Dendritic cell treated with granulocyte-macrophage colony-stimulating factor and Interleukin-4, amounts not matched to agents 40 ng/mL and 50 ng/mL, for 4 days (primary cell): Measurements from ENCODE around the gene C3.
"Not testable (repeated sequence)": the region's sequence is repeated elsewhere in the genome, so short reads cannot be mapped to it uniquely, and the experiment has no call there.

Experiments
- H3K27ac Mint-ChIP-seq: one replicate; pipeline ENCODE4 v1.8.0; 2022; ENCODE audit warnings: mild to moderate bottlenecking, mixed read lengths
- H3K27me3 Mint-ChIP-seq: one replicate; pipeline ENCODE4 v1.8.0; 2022; ENCODE audit warnings: mild to moderate bottlenecking, mixed read lengths
- H3K36me3 Mint-ChIP-seq: one replicate; pipeline ENCODE4 v1.8.0; 2022; ENCODE audit warnings: low read depth, mixed read lengths
- H3K4me1 Mint-ChIP-seq: one replicate; pipeline ENCODE4 v1.8.0; 2022; ENCODE audit warnings: low read depth, mixed read lengths
- H3K4me3 Mint-ChIP-seq: one replicate; pipeline ENCODE4 v1.8.0; 2022; ENCODE audit warnings: mild to moderate bottlenecking, moderate library complexity, mixed read lengths
- H3K9me3 Mint-ChIP-seq: one replicate; pipeline ENCODE4 v1.8.0; 2022; ENCODE audit warnings: mixed read lengths
- intact Hi-C: fragments of 100-400 bp; cut with micrococcal nuclease; formaldehyde crosslinking; loops from one replicate; pipeline ENCODE4 v1.15.0; 2022

C3 gene

DNA sequence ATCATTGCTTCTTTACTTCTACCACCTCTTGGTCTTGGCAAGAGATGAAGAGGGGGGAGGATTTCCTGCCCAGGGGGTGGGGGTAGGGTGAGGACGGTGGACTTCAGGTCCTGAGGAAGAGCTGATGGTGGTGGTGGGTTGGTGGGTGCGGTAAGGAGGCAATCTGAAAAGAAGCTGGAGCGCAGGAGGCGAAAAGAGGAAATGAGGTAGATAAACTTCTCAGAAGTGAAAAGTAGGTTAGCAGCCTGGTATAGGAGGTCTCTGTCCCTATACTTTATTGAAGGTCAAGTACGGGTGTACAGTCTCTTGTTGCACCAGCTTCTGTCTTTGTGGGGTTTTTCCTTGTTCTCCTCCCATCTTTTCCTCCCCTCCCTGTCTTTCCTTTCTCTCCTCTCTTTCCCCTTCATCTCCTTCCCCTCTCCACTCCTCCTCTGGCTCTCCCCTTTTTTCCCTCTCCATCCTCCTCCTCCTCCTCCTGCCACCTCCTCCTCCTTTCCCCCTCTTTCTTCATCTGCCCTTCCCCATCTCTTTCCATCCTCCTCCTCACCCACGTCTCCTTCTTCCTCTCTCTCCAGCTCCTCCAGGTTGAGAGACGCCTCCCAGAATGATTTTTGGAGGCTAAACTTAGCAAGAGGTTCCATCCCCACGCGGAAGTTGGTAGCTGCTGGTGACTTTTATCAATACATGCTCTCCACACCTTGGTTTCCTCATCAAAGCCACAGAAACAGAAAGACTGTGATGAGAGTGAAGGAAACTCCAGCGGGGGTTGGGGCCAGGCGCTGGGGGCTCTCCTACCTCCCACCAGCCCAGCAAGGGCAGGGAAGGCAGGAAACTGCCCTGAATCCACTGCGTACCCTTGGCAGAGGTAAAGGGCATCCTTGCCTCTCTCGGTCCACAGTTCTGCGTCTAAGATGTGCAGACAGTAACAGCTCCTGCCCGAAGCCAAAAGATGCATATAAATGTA, 65.8 kb downstream of the C3 start:
- intact Hi-C loops = loop anchor here (5.0 kb wide), 1 partner anchor 48 kb away; no protein-coding TSS in a partner anchor
- Mint-ChIP-seq H3K9me3 (no peaks in the 10 kb centered on the region), H3K36me3 (no peaks in the 10 kb centered on the region), H3K4me1 (peaks cover 11% of the 10 kb centered on the region), H3K27ac (no peak overlapping the region), H3K4me3 (no peak overlapping the region), H3K27me3 (peaks cover 78% of the 10 kb centered on the region)

DNA sequence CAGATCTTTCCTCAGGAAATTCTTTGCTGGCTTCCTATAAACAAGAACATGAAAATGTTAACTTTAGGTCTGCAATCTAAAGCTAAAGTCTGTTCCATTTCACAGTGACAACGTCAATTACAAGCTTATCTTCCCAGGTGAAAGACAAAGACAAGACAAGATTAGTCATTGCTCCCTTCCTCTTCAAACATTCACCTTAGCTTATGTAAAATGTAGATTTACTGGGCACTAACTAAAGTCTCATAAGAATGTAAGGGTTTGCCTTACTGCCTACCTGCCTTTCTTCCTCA, 67.7 kb downstream of the C3 start:
- Mint-ChIP-seq H3K27me3 (peaks cover 74% of the 10 kb centered on the region), H3K4me3 (no peak overlapping the region), H3K4me1 (peaks cover 16% of the 10 kb centered on the region), H3K27ac (no peak overlapping the region), H3K9me3 (no peaks in the 10 kb centered on the region), H3K36me3 (no peaks in the 10 kb centered on the region)
- intact Hi-C loops = loop anchor here (5.0 kb wide), 1 partner anchor 50 kb away; no protein-coding TSS in a partner anchor

GRCh38 chr19:6651965-6652804, 68.3 kb downstream of the C3 start:
- Mint-ChIP-seq H3K4me3 (no peak overlapping the region), H3K36me3 (no peaks in the 10 kb centered on the region), H3K27me3 (peaks cover 74% of the 10 kb centered on the region), H3K9me3 (no peaks in the 10 kb centered on the region), H3K4me1 (peaks cover 16% of the 10 kb centered on the region), H3K27ac (no peak overlapping the region)
- intact Hi-C loops = loop anchor here (5.0 kb wide), 1 partner anchor 50 kb away; no protein-coding TSS in a partner anchor

GRCh38 chr19:6649185-6649584, 71.3 kb downstream of the C3 start:
- intact Hi-C loops = no loop called here
- Mint-ChIP-seq H3K4me3 (no peak overlapping the region), H3K27ac (no peak overlapping the region), H3K4me1 (peaks cover 7% of the 10 kb centered on the region), H3K27me3 (peaks cover 74% of the 10 kb centered on the region), H3K36me3 (no peaks in the 10 kb centered on the region), H3K9me3 (no peaks in the 10 kb centered on the region)

DNA sequence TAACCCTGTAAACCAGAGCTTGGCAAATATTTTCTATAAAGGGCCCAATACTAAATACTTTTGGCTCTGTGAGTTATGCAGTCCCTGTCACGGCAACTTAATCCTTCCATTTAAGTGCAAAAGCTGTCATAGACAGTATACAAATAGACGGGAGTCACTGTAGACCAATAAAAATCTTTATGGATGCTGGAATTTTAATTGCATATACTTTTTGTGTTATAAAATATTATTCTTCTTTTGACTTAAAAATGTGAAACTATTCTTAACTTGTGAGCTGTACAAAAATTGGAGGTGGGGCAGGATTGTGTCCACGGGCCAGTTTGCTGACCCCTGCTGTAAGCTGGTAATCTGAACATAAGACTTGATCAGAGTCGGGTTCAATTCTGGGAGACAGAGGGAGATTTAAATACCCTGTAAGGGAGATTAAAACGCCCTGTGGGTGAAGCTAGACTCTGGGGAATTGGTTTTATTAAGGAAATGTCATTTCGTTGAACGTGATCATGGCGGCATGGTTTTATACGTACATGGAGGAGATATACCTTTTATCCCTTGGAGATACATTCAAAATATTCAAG, 72.2 kb downstream of the C3 start:
- intact Hi-C loops = no loop called here
- Mint-ChIP-seq H3K36me3 (no peaks in the 10 kb centered on the region), H3K27me3 (peaks cover 73% of the 10 kb centered on the region), H3K27ac (no peak overlapping the region), H3K4me1 (peaks cover 5% of the 10 kb centered on the region), H3K9me3 (no peaks in the 10 kb centered on the region), H3K4me3 (no peak overlapping the region)

DNA sequence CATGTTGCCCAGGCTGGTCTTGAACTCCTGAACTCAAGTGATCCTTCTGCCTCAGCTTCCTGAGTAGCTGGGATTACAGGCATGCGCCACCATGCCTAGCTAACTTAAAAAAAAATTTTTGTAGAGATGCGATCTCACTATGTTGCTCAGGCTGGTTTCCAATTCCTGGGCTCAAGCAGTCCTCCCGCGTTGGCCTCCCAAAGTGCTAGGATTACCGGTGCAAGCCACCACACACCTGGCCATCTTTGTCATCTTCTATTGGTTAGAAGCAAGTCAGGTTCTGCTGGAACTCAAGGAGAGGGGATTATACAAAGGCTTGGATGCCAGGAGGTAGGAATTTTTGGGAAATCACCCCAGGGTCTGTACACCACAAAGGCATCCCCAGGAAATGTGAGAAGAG, 75.7 kb downstream of the C3 start:
- intact Hi-C loops = no loop called here
- Mint-ChIP-seq H3K9me3 (no peaks in the 10 kb centered on the region), H3K36me3 (no peaks in the 10 kb centered on the region), H3K27ac (no peak overlapping the region), H3K4me1 (peaks cover 19% of the 10 kb centered on the region), H3K4me3 (no peak overlapping the region), H3K27me3 (peaks cover 67% of the 10 kb centered on the region)

DNA sequence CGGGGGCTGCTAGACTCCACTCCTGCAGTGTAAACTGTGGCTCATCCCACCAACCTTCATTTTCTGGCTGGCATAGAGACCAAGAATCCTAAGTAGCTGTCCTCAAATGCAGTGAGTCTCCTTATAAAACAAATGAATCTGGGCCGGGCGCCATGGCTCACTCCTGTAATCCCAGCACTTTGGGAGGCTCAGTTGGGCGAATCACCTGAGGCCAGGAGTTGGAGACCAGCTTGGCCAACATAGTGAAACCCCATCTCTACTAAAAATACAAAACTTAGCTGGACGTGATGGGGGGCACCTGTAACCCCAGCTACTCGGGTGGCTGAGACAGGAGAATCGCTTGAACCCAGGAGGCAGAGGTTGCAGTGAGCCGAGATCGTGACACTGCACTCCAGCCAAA, 80.1 kb downstream of the C3 start:
- H3K36me3 Mint-ChIP-seq, H3K27ac Mint-ChIP-seq, H3K4me3 Mint-ChIP-seq, intact Hi-C loops, H3K9me3 Mint-ChIP-seq: not testable (repeated sequence)
- peaks cover 63% of the 10 kb centered on the region for H3K27me3 Mint-ChIP-seq
- H3K4me1 Mint-ChIP-seq = peaks cover 21% of the 10 kb centered on the region

DNA sequence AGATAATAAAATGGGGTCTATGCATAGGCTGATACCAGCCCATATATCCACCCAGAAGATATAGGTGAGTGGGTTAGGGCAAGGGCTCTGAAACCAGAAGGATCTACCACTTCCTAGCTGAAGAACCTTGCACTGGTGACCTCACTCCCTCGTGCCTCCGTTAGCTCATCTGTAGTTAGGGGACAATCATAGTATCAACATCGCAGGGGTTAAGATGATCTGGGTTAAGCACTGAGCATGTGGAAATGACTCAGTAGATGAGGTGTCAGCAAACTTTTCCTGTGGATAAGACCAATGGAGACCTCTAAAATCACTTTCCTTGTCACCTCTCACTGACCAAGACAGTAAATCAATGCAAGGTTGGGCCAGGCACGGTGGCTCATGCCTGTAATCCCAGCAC, 81.0 kb downstream of the C3 start:
- intact Hi-C loops = loop anchor here (10.0 kb wide), 1 partner anchor 75 kb away; no protein-coding TSS in a partner anchor
- Mint-ChIP-seq H3K9me3 (peaks cover 4% of the 10 kb centered on the region), H3K27me3 (peaks cover 56% of the 10 kb centered on the region), H3K4me3 (no peak overlapping the region), H3K27ac (no peak overlapping the region), H3K4me1 (peaks cover 21% of the 10 kb centered on the region), H3K36me3 (no peaks in the 10 kb centered on the region)

GRCh38 chr19:6633456-6633813, 87.0 kb downstream of the C3 start:
- H3K9me3 Mint-ChIP-seq, H3K27ac Mint-ChIP-seq, H3K4me3 Mint-ChIP-seq, H3K36me3 Mint-ChIP-seq: not testable (repeated sequence)
- Mint-ChIP-seq H3K4me1 (peaks cover 13% of the 10 kb centered on the region), H3K27me3 (peaks cover 55% of the 10 kb centered on the region)
- intact Hi-C loops = loop anchor here (2.0 to 10.0 kb wide), 2 partner anchors 81 to 117 kb away; no protein-coding TSS in a partner anchor

GRCh38 chr19:6632747-6633455, 87.5 kb downstream of the C3 start:
- not testable (repeated sequence) for H3K27ac Mint-ChIP-seq, H3K4me1 Mint-ChIP-seq, H3K4me3 Mint-ChIP-seq, H3K36me3 Mint-ChIP-seq, H3K9me3 Mint-ChIP-seq
- H3K27me3 Mint-ChIP-seq = peaks cover 53% of the 10 kb centered on the region
- intact Hi-C loops = loop anchor here (1.0 to 10.0 kb wide), 3 partner anchors 82 to 230 kb away; no protein-coding TSS in a partner anchor

DNA sequence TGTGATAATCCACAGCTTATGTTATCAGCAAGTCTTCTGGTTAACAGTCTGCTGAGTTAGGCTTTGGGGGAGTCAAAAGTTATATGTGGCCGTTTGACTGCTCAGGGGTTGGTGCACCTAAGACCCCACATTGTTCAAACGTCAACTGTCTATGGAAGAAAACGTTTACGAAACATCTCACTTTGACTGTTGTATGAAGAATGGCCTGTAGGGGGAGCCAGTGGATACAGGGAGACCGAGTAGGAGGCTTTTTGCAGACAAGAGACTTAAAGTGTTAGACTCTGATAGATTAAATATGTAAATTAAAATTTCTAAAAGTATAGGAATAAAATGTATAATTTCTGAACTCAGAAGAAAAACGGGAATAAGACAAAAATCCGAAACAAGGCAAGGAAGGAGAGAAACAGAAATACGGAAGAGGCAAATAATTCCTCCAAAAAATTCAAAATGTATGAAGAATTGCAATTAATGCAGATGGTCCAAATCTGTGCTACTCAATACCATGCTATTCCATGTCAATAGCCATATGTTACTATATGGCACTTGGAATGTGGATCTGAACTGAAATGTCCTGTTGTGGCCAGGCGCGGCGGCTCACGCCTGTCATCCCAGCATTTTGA, 88.3 kb downstream of the C3 start:
- Mint-ChIP-seq H3K27me3 (peaks cover 52% of the 10 kb centered on the region), H3K4me1 (peaks cover 9% of the 10 kb centered on the region), H3K9me3 (peaks cover 15% of the 10 kb centered on the region), H3K27ac (no peak overlapping the region), H3K36me3 (peaks cover 2% of the 10 kb centered on the region), H3K4me3 (no peak overlapping the region)
- intact Hi-C loops = loop anchor here (1.0 to 10.0 kb wide), 3 partner anchors 83 to 231 kb away; no protein-coding TSS in a partner anchor
